NCI-H748 (cell line): ENCODE results near the gene TRAK1.

Experiments
- DNase-seq: peaks from one replicate; lab custom pipeline; 2025; ENCODE audit not compliant: unreplicated experiment; lab: John Stamatoyannopoulos, UW

Gene TRAK1

DNA sequence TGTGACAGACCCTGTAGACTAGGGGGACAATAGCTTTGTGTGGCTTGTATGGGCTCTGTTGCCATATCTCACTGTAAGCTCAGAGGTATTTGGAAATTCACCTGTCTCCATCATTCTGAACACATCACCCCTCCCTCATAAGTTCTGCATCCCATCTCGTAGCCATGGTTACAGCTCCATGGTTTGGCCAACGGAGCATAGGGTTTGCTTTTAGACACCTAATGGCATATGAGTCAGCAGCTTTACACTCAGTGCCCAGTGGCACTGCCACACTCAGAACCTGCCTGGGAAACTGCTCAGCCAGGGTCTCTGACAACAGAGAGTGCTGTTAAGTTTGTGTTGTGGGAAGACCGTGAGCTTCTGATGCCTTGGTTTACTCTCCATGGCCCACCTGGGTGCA, 107.6 kb downstream of the TRAK1 start:
- no peak for DNase-seq

DNA sequence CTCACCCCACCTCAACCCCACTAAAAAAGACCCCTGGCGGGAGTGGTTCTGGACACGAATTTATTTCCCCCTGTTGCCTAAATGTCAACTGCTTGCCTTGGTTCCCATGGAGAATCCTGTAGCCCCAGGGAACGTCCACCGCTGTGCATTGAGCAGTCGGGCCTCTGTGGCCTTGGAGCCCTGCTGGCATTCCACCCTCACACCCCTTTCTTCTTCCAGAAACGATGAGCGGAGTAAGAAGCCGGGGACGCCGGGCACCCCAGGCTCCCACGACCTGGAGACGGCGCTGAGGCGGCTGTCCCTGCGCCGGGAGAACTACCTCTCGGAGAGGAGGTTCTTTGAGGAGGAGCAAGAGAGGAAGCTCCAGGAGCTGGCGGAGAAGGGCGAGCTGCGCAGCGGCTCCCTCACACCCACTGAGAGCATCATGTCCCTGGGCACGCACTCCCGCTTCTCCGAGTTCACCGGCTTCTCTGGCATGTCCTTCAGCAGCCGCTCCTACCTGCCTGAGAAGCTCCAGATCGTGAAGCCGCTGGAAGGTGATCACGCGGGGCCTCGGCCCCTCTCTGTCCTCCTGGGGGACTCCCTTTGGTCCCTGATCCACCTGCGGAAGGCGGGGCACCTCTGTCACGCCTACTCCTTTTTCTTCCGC, 111.2 kb downstream of the TRAK1 start:
- DNase-seq, result no peak

DNA sequence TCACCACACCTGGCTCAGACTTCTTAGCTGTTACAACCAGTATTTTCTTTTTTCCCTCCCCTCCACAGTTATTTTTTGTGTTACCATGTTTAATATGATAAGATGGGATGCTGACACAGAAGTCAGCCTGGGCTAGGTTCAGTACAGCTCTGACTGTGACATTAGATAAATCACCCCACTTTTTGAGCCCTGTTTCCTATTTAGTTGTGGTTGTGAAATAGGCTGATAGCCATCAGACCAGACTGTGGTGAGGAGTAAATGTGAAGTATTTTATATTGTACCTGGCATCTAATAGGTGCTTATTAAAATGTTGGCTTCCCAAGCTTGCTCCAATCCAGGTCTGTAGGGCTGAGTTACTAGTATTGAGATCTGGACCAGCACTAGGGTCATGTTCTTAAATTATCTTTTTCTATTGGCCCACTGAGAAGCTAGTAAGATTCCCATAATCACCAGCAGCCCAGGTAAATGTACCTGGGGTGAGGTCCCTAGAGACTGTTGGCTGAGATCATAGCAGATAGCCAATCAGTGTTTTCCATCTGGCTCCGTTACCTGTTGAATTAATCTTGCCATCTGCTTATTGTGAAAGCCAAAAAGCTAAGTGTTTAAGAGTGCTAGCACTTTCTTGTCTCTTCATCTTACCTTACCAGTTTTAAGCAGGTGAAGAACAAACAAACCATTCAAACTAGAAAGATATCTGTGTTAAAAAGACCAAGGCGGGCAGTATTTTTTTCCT, 113.9 kb downstream of the TRAK1 start:
- no peak for DNase-seq

DNA sequence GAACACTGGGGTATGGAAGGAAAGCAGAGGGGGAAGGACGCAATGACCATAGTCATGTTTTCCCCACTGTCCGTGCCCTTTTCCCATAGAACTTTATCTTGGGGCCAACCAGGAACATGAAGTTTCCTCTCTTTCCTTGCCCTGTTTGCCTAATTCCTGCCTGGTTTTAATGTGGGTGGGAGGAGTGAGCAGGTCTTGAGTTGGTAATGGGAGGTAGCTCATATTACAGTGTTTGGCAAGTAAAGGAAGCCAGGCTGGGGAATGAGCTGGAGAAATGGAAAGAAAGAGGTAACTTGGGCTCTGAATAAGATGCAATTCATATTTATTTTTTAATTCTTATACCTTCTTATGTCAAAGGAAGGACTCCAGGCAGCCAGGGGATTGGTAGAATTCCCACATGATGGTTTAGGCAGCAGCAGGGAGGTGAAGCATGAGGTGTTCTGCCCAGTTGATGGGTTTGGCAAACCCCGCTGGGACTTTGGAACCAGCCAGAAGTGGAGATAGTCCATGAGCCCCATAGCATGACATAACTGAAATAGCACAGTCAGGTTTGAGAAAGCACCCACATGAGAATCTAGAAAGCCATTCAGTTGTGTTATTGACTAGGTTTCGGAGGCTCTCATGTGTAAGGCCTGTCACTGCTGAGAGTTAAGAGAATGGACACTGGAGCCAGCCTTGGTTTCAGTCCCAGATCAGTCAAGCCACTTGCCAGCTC, 114.8 kb downstream of the TRAK1 start:
- no peak for DNase-seq

DNA sequence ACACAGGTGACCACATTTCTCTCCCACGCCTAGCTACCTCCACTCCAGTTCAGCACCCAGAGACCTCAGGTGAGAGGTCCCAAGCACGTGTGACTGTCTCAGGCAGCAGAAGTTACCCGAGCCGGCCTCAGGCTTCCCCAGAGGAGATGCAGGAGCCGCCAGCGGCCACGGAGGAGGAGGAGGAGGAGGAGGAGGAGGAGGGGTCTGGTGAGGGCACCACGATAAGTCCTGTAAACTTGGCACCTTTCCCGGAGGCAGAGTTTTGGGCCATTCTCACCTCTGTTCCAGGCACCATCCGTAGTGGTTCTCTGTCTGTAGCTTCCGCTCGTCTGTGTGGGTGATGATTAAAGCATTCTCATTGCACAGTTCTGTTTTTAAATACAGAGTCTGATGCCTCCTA, 118.8 kb downstream of the TRAK1 start:
- no peak for DNase-seq

DNA sequence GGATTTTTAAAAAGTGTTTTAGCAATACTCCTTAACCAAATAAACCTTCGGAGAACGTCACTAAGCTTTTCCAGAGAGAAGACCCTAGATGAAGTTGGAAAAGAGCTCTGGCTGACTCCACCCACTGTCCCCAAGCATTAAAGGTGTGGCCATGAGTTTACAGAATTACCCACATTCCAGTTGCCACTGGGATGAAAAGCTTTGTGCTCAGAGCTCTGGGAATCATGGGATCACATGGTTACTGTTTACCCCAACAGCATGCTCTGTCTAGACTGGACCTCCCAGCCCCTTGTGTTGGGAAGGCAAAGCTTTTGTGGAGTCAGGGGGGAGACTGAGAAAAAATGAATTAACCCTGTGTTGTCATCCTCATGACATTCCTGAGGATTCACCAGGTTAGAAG, 119.6 kb downstream of the TRAK1 start:
- DNase-seq, result no peak

DNA sequence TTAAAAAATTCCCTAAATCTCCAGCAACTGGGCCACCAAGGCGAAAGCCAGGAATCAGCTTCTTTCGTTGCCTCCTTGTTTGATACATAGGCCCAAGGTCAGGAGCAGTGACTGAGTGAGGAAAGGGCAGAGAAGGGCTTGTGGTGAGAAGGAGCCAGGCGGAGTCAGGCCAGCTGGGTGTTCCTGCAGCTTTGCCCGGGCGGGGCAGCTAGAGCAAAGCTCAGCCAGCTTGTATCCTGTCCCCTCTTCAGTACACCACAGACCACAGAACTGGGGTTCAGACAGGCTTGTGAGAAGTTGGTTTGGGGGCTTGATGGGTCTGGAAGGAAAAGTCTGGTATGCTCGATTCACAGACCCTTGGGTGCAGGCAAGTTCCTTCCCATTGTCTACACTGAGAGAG, 122.3 kb downstream of the TRAK1 start:
- DNase-seq, result no peak

DNA sequence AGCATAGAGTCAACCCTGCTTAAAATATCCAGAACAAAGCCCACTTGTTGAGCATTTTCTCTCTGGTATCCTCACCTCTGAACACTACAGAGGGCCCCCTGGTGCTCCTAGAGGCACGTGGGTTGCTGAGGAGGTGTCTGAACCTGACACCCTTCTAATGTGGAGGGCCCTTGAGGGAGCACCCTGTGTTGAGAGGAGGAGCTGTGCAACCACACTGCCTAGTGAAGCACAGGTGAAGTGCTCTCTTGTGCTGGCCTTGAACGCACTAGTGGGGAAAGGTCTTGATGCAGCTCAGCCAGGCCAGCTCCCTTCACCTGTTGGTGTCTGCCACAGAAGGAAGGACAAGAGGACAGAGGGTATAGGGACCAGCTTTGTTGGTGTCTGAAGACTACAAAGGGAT, 122.9 kb downstream of the TRAK1 start:
- no peak for DNase-seq

DNA sequence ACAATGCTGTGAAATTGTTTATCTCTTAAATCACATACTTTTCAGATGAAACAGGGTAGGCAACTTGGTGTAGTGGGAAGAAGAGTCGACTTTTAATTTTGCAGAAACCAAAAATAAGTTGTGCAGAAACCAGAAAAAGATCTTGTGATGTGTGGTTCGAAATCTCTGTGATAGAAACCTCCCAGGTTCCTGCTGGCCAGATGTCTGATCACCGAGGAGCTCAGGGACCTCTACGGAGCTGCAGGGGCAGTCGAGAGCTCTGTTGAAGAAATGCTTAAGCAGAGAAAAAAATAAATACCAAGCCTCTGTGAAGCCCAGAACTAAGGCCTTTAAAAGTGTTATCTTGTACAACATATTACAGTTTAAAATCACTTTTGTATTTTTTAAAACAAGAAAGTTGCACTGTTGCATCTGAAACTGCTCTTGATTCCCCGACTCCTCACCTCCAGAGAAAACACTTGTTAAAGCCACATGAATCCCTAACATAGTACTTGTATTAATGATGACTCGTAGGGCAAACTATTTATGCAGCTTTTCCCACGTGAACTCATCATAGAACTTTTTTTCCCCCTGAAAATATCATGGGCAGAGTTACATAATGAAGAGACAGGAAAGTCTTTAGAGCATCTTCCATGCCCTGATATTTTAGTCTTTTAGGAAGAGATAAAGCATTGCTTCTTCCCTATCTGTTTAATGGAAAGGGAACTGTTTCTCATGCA, 123.6 kb downstream of the TRAK1 start:
- no peak for DNase-seq

DNA sequence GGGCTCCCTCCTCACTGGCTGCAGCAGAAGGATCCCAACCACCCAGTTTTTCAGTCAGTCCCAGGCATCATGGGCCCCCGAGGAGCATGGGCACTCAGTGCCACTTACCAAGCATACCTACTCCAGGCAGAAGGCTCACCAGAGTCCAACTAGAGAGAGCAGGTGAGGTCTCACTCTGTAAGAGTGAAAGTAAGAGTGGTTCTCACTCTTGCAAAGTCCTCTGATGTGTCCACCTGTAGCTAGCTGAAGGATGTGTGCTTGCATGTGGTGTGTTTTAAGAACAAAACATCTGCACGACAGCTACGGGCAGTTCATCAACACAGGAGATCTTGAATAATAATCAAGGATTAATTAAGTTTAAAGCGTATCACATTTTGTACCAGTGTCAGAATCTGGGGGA, 125.1 kb downstream of the TRAK1 start:
- no peak for DNase-seq

DNA sequence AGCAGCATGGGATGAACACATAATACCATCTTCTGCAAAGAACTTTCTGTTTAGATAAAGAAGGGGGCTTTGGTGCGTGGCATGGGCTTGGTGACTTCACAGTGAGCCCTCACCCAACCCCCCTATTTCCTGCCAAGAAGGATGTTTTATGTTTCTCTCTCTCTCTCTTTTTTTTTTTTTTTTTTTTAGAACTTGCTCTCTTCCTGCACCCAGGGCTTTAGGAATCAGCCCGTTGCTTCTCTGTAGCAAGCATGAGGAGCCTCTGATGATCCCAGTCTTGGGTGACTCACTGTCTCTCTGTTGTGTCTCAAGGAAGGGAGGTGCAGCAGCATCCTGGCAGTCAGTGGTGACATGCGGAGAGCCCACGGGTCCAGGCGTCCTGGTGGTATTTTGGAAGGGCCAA, 125.8 kb downstream of the TRAK1 start:
- DNase-seq, result no peak

DNA sequence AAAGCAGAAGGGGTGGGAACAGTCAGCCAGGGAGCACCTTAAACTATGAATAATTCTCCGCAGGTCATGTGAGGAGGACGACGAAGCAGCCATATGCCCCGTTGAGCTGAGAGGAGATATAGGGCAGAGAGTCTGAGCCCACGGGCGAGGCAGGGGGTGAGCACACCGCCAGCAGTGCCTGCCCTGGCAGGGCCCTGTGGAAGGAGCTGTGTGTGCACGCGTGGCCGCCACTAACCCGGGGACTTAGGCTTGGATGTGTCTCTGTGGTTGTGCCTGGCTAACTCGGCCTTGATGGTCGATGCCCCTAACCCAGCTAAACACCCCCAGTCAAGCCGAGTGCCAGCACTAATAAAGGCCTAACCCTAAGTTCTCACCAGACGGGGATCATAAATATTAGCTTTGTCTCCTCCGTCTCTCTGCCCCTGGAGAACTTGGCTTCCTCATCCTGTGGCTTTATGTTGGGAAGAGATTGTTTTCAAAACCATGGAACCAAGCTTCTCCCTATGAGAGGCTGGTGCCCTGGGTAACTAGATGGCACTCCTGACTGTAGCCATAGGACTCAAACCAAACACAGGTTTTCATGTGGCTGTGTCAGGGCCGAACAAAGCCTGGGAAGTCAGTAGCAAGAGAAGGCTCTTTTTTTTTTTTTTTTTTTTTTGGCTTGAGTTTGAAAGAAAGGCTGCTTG, 129.4 kb downstream of the TRAK1 start:
- no peak for DNase-seq

DNA sequence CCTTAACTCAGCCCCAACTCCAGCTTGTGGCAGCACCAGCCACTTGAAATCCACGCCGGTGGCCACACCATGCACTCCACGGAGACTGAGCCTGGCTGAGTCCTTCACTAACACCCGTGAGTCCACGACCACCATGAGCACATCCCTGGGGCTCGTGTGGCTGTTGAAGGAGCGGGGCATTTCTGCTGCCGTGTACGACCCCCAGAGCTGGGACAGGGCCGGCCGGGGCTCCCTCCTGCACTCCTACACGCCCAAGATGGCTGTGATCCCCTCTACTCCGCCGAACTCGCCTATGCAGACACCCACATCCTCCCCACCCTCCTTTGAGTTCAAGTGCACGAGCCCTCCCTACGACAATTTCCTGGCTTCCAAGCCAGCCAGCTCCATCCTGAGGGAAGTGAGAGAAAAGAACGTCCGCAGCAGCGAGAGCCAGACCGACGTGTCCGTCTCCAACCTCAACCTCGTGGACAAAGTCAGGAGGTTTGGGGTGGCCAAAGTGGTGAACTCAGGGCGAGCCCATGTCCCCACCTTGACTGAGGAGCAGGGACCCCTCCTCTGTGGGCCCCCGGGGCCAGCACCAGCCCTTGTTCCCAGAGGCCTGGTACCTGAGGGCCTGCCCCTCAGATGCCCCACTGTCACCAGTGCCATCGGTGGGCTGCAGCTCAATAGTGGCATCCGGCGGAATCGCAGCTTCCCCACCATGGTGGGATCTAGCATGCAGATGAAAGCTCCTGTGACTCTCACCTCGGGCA, 132.0 kb downstream of the TRAK1 start:
- no peak for DNase-seq

DNA sequence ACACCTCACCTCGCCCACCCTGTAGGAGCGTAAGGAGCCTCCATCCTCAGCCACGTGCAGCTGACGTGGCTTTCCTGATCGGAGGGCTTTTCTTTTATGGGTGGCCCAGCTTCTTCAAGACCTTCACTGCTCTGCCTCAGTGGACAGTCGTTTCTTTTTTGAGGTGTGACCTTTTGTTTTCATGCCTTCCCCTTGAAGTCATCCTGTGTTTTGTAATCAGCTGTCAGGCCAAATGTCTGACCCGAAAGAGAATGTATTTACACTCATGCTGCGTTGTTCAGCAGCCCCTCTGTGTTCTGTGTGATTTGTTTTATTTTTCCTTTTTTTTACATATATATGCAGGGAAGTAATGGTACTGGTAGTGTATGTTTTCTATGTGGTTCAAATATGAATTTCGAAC, 133.0 kb downstream of the TRAK1 start:
- no peak for DNase-seq

DNA sequence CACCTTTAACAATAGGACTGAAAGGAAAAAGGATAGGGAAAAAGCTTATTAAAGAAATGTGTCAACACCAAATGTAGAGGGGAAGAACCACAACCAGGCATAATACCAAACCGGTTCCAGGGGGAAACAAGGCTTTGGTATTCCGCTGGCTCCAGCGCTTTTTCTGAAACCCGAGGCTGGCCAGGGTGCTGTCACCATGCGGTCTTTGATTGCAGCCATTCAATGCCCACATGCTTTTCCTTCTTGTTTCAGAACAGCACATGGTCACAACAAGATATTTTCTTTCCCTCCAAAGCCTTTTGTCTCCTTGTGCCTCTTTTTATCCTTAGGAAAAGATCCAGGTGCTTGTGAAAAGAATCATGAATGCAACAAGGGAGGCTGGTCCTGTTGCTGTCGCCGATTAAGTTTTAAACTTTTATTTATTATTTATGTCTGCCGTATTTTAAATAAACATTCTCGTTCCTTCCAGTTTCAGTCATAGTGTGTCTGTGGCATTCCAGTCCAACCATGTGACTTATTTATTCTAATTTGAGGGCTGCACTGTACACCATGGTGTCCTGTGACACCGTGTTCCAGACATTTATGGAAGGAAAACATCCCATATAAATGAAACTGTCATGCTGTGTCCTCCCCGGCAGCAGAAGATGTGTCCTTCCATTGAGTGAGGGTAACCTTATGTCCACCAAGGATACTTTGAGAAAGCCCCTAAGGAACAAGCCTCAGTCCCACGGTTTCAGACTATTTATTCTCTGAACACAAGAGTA, 133.7 kb downstream of the TRAK1 start:
- no peak for DNase-seq

DNA sequence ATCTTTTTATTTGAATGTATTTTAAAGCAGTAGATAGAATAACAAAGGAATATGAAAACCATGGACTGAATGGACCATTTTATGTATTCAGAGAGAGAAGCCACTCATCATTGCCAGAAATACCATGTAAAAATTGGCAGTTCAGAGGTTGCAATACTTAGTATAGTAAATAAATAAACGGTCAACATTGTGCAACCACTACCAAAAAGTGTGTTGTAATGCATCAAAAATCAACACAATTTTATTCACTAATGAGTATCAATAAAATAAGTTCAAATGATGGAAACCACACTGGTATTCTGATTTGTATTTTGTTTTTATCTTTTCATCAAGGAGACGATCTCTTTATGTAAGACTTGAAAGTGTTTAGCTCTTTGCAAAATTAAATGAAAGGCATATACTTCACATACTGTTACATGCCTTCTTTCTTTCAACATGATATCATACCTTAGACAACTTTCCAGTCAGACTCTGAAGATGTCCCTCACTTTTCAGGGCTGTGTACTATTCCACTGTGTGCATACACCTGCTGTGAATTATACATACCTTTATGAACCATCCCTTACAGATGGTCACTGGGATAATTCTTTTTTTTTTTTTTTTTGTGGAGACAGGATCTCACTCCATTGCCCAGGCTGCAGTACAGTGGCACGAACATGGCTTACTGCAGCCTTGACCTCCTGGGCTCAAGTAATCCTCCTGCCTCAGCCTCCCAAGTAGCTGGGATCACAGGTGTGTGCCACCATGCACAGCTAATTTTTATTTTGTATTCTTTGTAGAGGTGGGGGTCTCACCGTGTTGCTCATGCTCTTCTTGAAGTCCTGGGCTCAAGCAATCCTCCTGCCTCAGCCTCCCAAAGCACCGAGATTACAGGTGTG, 134.6 kb downstream of the TRAK1 start:
- DNase-seq, result no peak

DNA sequence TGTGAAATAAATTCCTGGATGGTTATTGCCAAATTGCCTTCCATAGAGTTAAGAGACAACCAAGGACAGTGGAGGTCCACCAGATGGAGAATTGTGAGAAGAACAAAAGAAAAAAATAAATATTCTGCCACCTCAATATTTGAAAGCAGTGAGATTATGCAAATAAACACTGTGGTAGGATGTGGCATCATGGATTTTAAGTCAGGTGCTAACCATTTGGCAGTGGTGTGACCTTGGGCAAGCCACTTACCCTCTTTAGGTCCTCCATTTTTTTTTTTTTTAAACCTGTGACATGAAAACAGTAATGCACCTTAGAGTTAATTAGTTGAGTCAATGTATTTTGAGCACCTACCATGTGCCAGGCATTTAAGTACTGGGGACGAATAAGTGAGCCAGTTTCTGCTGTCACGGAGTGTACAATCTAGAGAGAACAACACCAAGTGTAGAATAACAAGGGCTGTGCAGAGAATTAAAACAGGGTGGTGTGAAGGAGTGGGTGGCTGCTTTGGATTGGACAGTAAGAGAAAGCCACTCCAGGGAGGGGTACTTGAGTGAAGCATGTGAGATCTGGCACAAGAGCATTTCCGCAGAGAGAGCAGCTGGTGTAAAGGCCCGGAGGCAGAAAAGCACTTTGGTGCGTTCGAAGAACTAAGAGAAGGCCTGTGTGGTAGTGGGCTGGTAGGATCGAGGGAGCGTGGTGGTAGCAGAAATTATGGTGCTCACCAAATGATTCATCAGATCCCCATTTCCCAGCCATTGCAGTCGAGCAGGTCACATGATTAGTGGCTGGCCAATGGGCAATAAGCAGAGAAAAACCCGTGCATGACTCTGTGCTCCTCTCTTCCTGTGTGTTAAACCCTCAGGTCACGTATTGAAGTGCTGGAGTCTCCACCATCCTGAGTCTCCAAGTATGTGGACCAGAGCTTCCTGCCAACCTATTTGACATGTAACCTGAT, 135.6 kb downstream of the TRAK1 start:
- DNase-seq, result no peak

DNA sequence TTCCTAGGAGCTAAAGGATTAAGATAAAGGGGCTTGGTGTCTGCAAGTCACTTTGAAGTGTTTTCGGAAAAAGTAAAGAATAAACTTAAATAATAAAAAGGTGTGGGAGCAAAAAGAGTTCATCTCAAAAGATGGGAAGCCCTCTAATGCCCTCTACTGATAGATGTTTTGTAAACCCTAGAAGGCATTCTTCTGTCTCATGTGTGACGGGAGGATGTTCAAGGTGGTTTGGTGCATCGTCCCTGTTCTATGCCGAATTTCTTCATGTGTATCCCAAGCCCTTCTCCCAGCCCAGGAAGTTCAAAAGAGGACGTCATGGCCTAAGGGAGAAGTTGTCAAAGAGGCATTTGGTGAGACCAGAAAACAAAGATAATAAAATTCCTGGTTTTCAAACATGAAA, 137.6 kb downstream of the TRAK1 start:
- DNase-seq, result no peak
